Right renal pelvis (tissue), 4 donors: ENCODE measurements around the gene EFCAB8. TPM values are rescaled to one million over a fixed set of nuclear protein-coding genes. Genes with fewer than 3 reads are reported as not detected.

Experiments
- DNase-seq, 4 donors: peaks; one replicate each; pipeline ENCODE4 v3.0.0-alpha.2; 2013; ENCODE audit warnings: low read depth in 4 of 4, low spot score in 3 of 4, missing footprints in 1 of 4
- polyA plus RNA-seq, 4 donors: library from polyadenylated mRNA; unstranded; fragments of 120-200 nt; gene quantifications; one replicate each; pipeline ENCODE4 v1.2.1, GENCODE V29; 2013; ENCODE audit not compliant: insufficient read length in 4 of 4

The EFCAB8 gene
- polyA plus RNA-seq, 4 donors = 0.06 to 0.09 (median 0.07) TPM; not detected in 1

DNA sequence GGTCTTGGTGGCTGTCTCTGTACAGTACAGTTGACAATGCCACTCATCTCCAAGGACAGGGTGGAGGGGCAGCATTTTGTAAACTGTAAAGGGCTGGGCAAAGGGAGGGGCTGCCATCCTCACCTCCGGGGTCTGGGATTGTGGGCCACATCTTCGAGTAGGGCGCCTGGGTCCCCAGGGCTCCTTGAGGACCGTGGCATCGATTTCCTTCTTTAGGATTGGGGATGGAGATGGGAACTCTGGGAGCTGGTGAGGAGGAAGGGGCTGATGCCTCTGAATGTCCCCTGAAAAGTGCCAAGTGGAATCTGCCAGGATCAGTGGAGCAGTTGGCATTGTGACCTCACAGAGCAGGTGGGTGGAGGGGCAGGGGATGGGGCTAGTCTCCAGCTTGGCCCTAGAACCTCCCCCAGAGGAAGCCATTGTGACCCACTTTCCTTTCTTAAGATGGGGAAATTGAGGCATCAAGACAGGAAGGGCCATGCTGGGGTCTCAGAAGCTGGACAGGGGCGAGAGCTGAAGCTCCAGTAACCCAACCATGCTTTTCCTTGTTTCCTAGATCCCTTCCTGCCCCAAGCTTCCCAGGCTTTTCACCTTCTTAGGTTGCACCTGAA, 145.5 kb downstream of the EFCAB8 start, which contains the start of gene SUN5:
SUN5 (minus strand) TSS at position 293 of the 611 bp plus-strand sequence; CDS start at position 200, 93 bp downstream.
- no peak for DNase-seq

DNA sequence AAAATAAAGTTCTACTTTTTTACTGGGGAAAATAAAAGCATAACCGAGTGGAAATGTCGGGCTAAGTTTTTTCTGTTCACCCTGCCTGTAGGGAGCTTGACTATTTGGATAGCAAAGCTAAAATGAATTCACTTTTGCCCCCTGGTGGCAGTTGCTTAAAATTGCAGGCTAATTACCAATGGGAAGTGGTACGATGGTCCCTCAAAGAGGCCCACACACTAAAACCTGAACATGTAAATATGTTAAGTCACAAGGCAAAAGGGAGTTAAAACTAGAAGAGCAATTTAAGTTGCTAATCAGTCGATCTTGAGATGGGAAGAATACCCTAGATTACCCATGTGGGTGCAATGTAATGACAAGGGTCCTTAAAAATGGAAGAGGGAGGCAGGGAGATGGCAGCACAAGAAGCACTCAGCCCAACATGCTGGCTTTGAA, 146.4 kb downstream of the EFCAB8 start:
- DNase-seq = no peak

DNA sequence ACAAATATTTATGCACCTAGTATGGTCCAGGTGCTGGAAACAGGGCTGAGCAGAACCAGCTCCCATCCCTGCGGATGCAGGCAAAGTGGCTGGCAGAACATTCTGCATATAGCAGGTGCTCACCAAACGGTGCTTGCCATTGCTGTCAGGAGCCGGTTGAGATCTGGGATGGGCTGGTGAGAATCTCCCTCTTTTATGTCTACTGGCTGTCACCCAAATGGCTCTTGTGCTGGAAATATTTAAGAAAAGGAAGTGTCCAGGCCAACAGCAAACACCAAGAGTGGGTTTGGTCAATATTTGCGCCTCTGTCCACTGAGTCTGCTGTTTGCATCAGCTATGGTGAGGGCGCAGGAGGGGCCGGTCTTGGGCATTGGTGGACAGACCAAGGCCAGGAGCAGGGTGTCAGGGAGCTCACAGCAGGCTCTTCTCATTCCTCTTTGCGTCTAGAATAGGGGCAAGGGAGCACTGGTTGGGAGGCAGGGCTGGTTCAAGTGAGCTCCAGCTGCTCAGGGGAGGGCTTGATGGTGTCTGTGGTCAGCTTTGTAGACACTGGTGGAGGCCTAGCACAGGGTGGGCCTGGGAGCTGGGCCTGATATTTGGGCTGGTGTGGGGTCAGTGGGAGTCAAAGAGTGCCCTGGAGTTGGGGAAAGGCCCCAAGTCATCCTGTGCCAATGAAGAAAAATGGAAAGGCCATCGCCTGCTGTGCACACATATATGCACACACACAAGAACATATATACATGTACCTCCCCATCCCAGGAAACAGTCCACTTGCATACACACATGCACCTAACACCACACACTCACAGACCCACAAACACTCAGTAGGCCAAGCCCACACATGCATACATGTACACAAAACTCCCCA, 147.4 kb downstream of the EFCAB8 start:
- no peak for DNase-seq

DNA sequence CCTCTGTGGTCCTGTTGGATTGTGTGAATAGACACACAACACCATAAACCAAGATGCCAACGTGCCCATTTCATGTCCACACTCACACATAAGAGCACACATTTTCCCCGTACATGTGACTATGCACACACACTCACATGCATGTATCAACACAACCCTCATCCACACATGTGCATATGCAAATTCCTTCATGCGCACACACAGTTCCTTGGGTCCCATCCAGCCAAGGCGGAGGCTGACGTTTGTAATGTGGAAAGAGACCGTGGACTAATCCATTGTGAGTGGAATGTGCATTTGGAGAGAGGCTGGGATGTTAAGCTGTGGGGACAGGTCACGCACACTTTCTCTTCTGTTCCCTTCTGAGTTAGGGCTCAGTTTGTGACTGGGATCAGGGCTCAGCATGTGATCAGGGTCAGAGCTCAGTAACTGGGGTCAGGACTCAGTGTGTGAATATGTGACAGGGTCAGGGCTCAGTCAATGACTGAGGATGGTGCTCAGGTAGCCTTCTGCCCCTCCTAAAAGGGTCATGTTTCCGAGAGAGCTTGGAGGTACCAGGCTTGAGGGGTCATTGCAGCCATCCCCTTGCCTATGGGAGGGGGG, 148.2 kb downstream of the EFCAB8 start:
- no peak for DNase-seq

DNA sequence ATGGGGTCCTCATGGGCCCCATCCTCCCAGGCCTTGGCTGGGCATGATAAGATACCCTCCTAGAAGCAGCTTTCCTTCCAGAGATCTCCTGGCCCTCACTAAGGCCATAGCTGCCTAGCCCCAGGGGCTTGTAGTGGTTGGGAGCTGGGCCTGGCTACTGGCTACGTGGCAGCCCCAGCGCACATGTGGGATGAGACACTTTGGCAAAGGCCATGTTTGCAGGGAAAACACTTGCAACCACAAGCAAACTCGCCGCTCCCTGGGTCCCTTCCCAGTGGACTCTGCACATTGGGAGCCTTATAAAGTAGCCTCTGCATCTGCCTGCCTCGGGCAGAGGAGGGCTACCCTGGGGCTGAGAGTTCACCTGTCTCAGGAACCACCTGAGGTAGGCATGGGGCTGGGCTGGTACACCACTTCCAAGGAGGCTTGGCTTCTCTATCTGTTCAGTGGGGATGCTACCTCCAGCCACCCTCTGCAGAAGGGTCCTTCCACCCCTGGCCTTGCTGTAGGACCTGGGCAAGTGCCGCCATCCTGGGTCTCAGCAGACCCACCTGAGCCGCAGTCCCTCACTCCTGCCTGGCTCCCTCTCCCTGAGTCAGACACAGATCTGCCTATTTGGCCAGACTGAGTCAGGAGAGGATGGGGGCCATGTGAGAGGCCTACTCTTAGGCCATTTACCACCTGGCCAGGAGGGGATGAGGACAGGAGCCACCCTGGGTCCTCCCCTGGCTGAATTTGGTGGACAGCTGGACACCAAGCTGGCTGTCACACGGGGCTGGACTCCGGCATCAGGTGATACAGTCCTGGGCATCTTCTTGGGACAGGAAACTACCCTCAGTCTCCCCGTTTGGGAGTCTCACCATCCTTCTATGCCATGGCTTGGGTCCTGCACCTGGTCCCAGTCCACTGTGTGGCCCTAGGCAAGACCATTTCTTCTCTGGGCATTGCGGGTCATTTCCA, 148.9 kb downstream of the EFCAB8 start, which contains the start of gene BPIFB2:
BPIFB2 (plus strand) TSS at position 329 of the 960 bp plus-strand sequence. CDS start 871 bp downstream, outside the sequence.
- DNase-seq = no peak

DNA sequence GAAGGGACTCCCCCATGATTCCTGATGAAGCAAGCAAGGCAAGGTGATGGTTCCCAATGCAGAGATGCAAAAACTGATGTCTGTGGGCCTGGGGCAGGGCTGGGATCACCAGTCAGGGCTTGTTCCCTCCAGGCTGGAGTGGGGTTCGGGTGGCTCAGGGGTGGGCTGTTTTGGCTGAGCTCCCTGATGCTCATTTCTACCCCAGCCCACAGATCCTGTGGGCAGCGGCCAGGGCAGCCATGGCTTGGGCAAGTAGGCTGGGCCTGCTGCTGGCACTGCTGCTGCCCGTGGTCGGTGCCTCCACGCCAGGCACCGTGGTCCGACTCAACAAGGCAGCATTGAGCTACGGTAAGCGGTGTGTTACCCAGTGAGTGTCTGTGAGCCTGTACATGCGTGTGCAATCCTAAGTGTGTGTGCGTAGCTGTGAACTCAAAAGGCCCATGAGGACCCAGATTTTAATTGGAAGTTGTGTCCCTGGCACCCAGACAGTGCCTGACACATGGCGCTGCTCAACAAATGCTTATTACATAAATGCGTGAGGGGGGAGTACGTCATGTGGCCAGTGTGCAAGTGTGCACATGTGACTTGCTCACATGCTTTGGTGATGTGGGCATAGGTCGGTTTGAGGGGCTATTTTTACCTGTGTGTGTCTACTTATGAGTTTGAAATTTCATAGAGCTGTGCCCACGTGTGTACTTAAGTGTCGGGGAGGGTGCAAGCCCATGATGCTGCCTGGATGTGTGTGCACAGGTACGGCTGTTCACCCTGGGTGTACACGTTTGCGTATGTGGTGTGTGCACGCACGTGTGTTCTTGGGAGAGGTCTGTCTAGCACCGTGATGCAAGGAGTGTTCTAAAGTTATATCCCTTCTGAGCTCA, 149.9 kb downstream of the EFCAB8 start:
- no peak for DNase-seq

DNA sequence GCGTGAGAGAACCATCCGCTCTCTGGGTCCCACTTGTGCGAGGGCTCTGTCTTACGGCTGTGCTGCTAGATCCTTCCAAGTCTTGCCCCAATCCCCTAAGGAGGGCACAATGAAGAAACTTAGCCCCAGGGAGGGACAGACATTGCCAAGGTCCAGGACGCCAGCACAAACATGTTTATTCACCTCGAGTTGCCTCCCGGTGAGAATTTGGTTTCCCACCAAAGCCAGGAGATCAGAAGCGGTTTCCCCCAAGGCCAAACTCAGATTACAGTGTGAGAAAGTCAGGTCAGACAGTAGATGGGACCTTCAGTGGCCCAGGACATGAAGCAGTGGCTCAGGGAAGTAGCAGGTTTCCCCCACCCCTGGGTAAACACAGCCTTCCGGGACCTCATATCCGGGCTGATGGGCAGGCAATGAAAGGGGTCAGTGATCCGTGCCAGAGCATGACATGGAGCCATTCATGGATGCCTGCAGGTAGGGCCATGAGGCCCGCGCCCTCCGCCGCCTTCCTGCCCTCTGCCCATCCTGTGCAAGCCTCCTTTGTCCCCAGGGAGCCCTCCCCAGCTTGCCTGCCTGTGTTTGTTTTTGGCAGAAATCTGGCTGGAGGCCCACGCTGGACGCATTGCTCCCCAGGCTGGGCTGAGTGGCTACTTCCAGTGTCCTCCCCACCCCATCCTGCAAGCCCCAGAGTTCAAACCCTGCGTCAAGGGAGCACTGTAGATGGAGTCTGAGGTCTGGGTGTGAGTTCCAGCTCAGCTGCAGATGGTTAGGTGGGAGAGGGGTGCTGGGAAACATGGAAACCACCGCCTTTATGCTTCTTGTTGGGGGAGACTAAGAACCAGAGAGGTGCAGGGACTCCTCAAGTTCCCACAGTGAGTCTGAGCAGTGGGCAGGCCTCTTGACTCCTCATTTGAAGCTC, 150.8 kb downstream of the EFCAB8 start:
- DNase-seq = peak in 2 of 4 donors; percentile 5 to 10

DNA sequence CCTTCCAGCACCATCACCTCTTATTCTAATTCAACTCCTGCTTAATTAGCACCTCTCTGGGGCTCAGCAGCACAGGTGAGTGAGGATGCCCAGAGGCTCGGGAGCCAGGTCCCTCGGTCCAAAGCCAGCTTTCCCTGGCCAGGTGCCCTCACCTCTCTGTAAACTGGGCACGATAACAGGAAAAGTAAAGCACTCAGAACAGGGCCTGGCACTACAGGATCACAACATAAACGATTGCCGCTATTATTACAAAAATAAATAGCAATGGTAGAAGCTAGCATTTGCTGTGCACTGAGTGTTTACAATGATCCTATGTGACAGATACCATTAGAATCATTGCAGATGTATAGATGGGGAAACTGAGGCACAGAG, 151.4 kb downstream of the EFCAB8 start:
- no peak for DNase-seq

DNA sequence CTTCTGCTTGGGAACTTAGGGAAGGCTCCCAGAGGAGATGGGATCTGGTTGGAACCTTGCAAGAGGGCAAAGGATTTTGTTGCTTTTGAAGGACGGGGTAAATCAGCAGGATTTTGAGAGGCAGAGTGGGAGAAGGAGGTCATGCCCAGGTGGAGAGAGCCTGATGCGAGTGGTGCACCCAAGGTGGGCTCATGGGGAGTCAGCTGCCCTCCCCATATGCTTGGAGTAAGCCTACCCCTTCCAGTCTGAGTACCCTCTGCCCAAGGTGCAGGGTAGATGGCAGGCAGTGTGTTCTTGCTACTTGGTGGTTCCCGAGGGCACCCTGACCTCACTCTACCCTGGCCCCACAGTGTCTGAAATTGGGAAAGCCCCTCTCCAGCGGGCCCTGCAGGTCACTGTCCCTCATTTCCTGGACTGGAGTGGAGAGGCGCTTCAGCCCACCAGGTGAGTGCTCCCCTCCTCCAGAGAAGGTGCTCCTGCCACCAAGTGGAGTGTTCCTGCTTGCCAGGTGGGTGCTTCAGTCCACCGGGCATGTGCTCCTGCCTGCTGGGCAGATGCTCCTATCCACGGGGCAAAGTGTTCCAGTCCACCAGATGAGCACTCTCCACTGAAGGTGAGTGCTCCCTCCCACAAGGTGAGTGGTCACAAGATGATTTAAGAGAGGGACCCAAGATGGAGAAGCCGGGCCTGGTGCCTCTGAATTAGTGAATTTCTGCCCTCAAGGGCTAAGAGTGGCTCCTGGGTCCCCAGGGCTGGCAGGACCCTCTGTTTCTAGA, 152.1 kb downstream of the EFCAB8 start:
- no peak for DNase-seq

Other genes with a start within 250 kb of the EFCAB8 start
- under 1 TPM; 0.15 to 0.27 (median 0.22) TPM for gene C20orf203, start 185.0 kb upstream of the EFCAB8 start, polyA plus RNA-seq
- gene COMMD7, start 115.5 kb upstream of the EFCAB8 start, polyA plus RNA-seq = 10 to 100 TPM; 73.7 to 77.8 (median 74.8) TPM
- 1 to 10 TPM; 7.2 to 7.6 (median 7.4) TPM for gene DNMT3B, start 96.5 kb upstream of the EFCAB8 start, polyA plus RNA-seq
- 100 to 1,000 TPM; 112 to 134 (median 119) TPM for gene MAPRE1, start 39.0 kb upstream of the EFCAB8 start, polyA plus RNA-seq
- not detected for gene SUN5, start 145.5 kb downstream of the EFCAB8 start, polyA plus RNA-seq
- gene BPIFB2, start 148.8 kb downstream of the EFCAB8 start, polyA plus RNA-seq = not detected
- not detected for gene BPIFB6, start 172.7 kb downstream of the EFCAB8 start, polyA plus RNA-seq
- not detected for gene BPIFB3, start 195.0 kb downstream of the EFCAB8 start, polyA plus RNA-seq
- not detected for gene BPIFB4, start 220.7 kb downstream of the EFCAB8 start, polyA plus RNA-seq